NCI-H1930 (cell line): Measurements from ENCODE around the gene CCKAR.
"Not testable (repeated sequence)": the region's sequence is repeated elsewhere in the genome, so short reads cannot be mapped to it uniquely, and the experiment has no call there.

Source experiments
- DNase-seq, 2 experiments: peaks; one replicate each; lab custom pipeline; 2025; lab: John Stamatoyannopoulos, UW

The CCKAR gene

GRCh38 chr4:26490111-26490959 is at the start of gene CCKAR:
Gene CCKAR (minus strand): TSS chr4:26490484. CDS start chr4:26490267, 217 bp downstream.
- DNase-seq = peak in 1 of 2 experiments; percentile 10

- no peak for DNase-seq
Observed at GRCh38 chr4:26533685-26534084, 43.4 kb upstream of the CCKAR start.

GRCh38 chr4:26531491-26532116 is 41.3 kb upstream of the CCKAR start:
- no peak for DNase-seq

- no peak for DNase-seq
Observed at GRCh38 chr4:26530099-26530498, 39.8 kb upstream of the CCKAR start.

- DNase-seq = no peak
Observed at GRCh38 chr4:26529479-26529878, 39.2 kb upstream of the CCKAR start.

- no peak for DNase-seq
Observed at GRCh38 chr4:26525771-26526150, 35.5 kb upstream of the CCKAR start.

GRCh38 chr4:26525136-26525770 is 35.0 kb upstream of the CCKAR start:
- no peak for DNase-seq

- no peak for DNase-seq
Observed at GRCh38 chr4:26524011-26524410, 33.7 kb upstream of the CCKAR start.

- no peak for DNase-seq
Observed at GRCh38 chr4:26522478-26522877, 32.2 kb upstream of the CCKAR start.

GRCh38 chr4:26520728-26521450 is 30.6 kb upstream of the CCKAR start:
- DNase-seq = no peak

- DNase-seq = no peak
Observed at GRCh38 chr4:26515936-26516335, 25.7 kb upstream of the CCKAR start.

GRCh38 chr4:26510334-26510964 is 20.2 kb upstream of the CCKAR start:
- no peak for DNase-seq

- DNase-seq = no peak
Observed at GRCh38 chr4:26509681-26510333, 19.5 kb upstream of the CCKAR start.

GRCh38 chr4:26507286-26507685 is 17.0 kb upstream of the CCKAR start:
- no peak for DNase-seq

- no peak for DNase-seq
Observed at GRCh38 chr4:26503844-26504243, 13.6 kb upstream of the CCKAR start.

GRCh38 chr4:26503427-26503826 is 13.1 kb upstream of the CCKAR start:
- no peak for DNase-seq

- not testable (repeated sequence) for DNase-seq
Observed at GRCh38 chr4:26500565-26500999, 10.3 kb upstream of the CCKAR start.

GRCh38 chr4:26496207-26496783 is 6.0 kb upstream of the CCKAR start:
- DNase-seq = no peak

GRCh38 chr4:26493461-26493860 is 3.2 kb upstream of the CCKAR start:
- DNase-seq = no peak

- DNase-seq = no peak
Observed at GRCh38 chr4:26491449-26492170, 1.3 kb upstream of the CCKAR start.
